ENCODE results near the gene FBXO21.

- TF ChIP-seq CTCF (IDR thresholded peaks at IDR 0.05), result no peak
- TF ChIP-seq REST (IDR thresholded peaks at IDR 0.05; ENCODE audit: insufficient read depth in 1 of 2, low read depth in 2 of 2, low read length in 1 of 2), result no peak
- TF ChIP-seq SIN3A (IDR thresholded peaks at IDR 0.05; ENCODE audit: borderline replicate concordance, insufficient read depth, low read depth, low read length), result no peak
These were observed 1.8 kb upstream of the FBXO21 start for GRCh38 chr12:117192057-117192456.
